DOHH2 (cell line): ENCODE measurements around the gene ANO10.

ENCODE experiments used
- CTCF ChIP-seq: fragments of 200-600 bp; sonication (generic); IDR thresholded peaks from one replicate; pipeline ENCODE4 v1.5.1; 2014; ENCODE audit warnings: antibody characterized with exemption, mild to moderate bottlenecking, low read depth, low read length; ENCODE audit not compliant: poor library complexity, severe bottlenecking
- EZH2phosphoT487 ChIP-seq: fragments of 200-600 bp; sonication (generic); IDR thresholded peaks from 2 replicates; pipeline ENCODE4 v1.6.1; 2017; ENCODE audit warnings: borderline replicate concordance, mild to moderate bottlenecking, antibody characterized with exemption, low read length, moderate library complexity, mixed read lengths

GRCh38 chr3:43364926-43365325, 256.9 kb downstream of the ANO10 start:
- TF ChIP-seq CTCF (no peak), EZH2phosphoT487 (no peak)
